Calu3 (cell line): Measurements from ENCODE around the gene PTK6. TPM values are rescaled to one million over a fixed set of nuclear protein-coding genes. Genes with fewer than 3 reads are reported as not detected.

Experiments
- BruUV-seq: library from RNA; stranded (reverse); fragments of 400-500 nt; replicated peaks from 2 replicates; lab custom pipeline; 2021; lab: Mats Ljungman, UMichigan
- CTCF ChIA-PET: fragments of 300-600 bp; sonication (Branson Sonifier 250); formaldehyde crosslinking; loops from one replicate; lab custom pipeline; 2022; ENCODE audit warnings: antibody characterized with exemption; lab: Charles Lee
- DNase-seq: peaks from one replicate; pipeline ENCODE4 v3.0.0; 2022
- H3K27ac Mint-ChIP-seq: one replicate; pipeline ENCODE4 v1.8.0; 2022; ENCODE audit warnings: mixed read lengths; ENCODE audit not compliant: unreplicated experiment
- H3K27me3 Mint-ChIP-seq: one replicate; pipeline ENCODE4 v1.8.0; 2022; ENCODE audit warnings: mixed read lengths; ENCODE audit not compliant: unreplicated experiment
- H3K36me3 Mint-ChIP-seq: one replicate; pipeline ENCODE4 v1.8.0; 2022; ENCODE audit warnings: mild to moderate bottlenecking, moderate library complexity, mixed read lengths; ENCODE audit not compliant: insufficient read depth, unreplicated experiment
- H3K4me1 Mint-ChIP-seq: one replicate; pipeline ENCODE4 v1.8.0; 2022; ENCODE audit warnings: mild to moderate bottlenecking, low read depth, mixed read lengths; ENCODE audit not compliant: unreplicated experiment
- H3K4me3 Mint-ChIP-seq: one replicate; pipeline ENCODE4 v1.8.0; 2022; ENCODE audit warnings: mild to moderate bottlenecking, low read depth, moderate library complexity, mixed read lengths; ENCODE audit not compliant: unreplicated experiment
- H3K9me3 Mint-ChIP-seq: one replicate; pipeline ENCODE4 v1.8.0; 2022; ENCODE audit warnings: low read depth, mixed read lengths; ENCODE audit not compliant: unreplicated experiment
- intact Hi-C: fragments of 100-400 bp; cut with micrococcal nuclease; formaldehyde crosslinking; loops from one replicate; pipeline ENCODE4 v1.10.0; 2022; ENCODE audit not compliant: unreplicated experiment
- total RNA-seq: library from RNA; stranded (reverse); gene quantifications from 2 replicates; pipeline ENCODE4 v1.2.3, GENCODE V29; 2022
- TF ChIP-seq, protein P1 (sequence below): fragments of 200-600 bp; IDR thresholded peaks from one replicate; pipeline ENCODE4 v1.8.0; 2022; ENCODE audit warnings: antibody characterized with exemption; ENCODE audit not compliant: unreplicated experiment

Gene PTK6
- total RNA-seq, 1 experiment from 2014 or later: 15.9 TPM

DNA sequence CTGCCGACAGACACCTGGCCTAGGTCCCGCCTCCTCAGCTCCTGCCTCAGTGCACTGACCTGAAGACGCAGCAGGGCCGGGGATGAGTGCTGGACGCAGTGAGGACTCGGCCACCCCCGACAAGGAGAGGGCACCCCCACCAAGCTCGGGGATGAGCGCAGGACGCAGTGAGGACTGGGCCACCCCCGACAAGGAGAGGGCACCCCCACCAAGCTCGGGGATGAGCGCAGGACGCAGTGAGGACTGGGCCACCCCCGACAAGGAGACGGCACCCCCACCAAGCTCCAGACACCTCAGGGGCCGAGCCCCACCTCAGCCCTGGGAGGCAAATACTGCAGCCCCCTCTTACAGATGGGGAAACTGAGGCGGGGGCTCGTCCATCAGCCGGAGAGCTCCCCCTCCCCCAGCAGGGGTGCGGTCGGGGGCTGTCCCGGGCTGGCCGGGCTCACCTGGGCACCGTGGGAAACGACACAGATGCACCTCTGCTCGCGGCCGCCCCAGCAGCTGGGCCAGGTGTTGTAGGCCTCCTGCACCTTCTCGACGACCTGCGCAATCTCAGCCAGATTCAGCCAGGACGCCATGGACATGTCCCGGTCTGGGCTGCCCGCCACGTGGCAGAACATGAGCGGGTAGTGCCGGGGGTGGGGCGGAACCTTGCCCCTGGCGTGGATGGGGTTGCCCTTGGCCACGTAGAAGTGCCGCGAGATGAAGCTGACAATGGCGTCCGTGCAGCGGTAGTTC, 29.4 kb upstream of the PTK6 start:
- H3K36me3 Mint-ChIP-seq: peaks cover 65% of the 10 kb centered on the region
- H3K9me3 Mint-ChIP-seq: no peaks in the 10 kb centered on the region
- H3K4me3 Mint-ChIP-seq: no peak overlapping the region
- intact Hi-C loops: no loop called here
- CTCF ChIA-PET: interaction anchor here (0.6 to 1.4 kb wide), 2 partner anchors 75 to 316 kb away, joined by 3 to 7 read pairs; no protein-coding TSS in a partner anchor
- no peaks in the 10 kb centered on the region for H3K27me3 Mint-ChIP-seq
- TF ChIP-seq, protein P1, sequence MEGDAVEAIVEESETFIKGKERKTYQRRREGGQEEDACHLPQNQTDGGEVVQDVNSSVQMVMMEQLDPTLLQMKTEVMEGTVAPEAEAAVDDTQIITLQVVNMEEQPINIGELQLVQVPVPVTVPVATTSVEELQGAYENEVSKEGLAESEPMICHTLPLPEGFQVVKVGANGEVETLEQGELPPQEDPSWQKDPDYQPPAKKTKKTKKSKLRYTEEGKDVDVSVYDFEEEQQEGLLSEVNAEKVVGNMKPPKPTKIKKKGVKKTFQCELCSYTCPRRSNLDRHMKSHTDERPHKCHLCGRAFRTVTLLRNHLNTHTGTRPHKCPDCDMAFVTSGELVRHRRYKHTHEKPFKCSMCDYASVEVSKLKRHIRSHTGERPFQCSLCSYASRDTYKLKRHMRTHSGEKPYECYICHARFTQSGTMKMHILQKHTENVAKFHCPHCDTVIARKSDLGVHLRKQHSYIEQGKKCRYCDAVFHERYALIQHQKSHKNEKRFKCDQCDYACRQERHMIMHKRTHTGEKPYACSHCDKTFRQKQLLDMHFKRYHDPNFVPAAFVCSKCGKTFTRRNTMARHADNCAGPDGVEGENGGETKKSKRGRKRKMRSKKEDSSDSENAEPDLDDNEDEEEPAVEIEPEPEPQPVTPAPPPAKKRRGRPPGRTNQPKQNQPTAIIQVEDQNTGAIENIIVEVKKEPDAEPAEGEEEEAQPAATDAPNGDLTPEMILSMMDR: no peak
- H3K4me1 Mint-ChIP-seq: no peaks in the 10 kb centered on the region
- H3K27ac Mint-ChIP-seq: no peak overlapping the region
- BruUV-seq: no TSS peak
- no peak for DNase-seq

DNA sequence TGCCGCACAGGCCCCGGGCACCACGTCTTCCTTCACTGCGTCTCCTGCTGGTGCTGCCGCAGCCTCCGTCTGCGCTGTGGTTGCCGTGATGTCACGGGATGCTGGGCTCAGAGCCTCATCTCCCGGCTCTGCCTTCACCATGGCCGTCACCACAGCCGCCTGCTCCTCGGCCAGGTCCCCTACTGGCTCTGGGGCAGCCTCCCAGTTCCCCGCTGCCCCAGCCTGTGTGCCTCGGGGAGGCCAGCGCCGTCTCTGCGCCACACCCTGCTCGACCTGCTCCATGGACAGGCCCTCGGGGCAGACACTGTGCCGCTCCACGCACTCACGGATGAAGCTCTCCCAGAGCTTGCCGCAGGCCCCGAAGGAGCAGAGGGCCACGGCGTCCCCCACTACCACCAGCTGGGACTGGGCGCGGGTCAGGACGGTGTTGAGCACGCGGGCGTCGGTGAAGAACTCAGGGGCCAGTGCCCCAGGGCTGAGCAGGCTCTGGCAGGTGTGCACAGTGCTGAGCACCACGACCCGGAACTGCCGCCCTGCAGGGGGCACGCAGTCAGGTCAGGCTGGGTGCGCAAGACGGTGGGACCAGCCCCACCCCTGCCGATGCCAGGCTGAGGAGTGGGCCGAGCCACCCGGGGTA, 28.6 kb upstream of the PTK6 start:
- Mint-ChIP-seq H3K4me1 (no peaks in the 10 kb centered on the region), H3K27me3 (no peaks in the 10 kb centered on the region), H3K9me3 (no peaks in the 10 kb centered on the region), H3K27ac (no peak overlapping the region), H3K4me3 (no peak overlapping the region), H3K36me3 (peaks cover 72% of the 10 kb centered on the region)
- CTCF ChIA-PET: interaction anchor here (0.6 to 1.4 kb wide), 3 partner anchors 8 to 315 kb away, joined by 3 to 7 read pairs (median 4); partner anchors contain the start of gene HELZ2
- DNase-seq: no peak
- intact Hi-C loops: no loop called here
- BruUV-seq: no TSS peak
- TF ChIP-seq, protein P1: no peak

DNA sequence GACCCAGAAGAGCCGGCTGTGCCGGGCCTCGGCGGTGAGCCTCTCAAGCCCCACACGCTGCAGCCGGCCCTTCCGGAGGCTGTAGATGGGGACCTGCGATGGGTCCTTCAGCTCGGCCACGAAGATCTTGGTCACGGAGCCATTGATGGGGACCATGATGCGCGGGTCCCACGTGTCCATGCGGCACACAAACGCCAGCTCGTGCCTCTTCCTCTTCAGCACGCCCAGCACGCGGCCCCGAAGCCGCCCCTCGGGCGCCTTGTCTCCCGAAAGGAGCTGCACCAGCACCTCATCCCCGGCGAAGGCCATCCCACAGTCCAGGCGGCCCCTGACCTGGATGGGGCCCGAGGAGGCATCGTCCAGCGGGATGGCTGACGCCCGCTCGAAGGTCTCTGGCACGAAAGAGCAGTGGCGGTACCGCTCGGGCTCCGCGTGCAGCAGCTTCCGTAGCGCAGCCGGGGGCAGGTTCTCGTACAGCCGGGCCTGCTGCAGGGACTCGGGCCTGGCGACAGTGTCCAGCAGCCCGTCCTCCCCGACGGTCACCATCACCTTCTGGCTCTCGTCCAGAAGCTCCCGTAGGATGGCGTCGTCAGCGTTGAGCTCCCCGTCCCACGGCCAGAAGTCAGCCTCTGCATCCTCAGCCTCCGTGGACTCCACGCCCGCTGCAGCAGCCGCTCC, 28.0 kb upstream of the PTK6 start:
- Mint-ChIP-seq H3K27ac (no peak overlapping the region), H3K36me3 (peaks cover 77% of the 10 kb centered on the region), H3K4me3 (no peak overlapping the region), H3K4me1 (no peaks in the 10 kb centered on the region), H3K27me3 (no peaks in the 10 kb centered on the region), H3K9me3 (peaks cover 2% of the 10 kb centered on the region)
- no TSS peak for BruUV-seq
- intact Hi-C loops: no loop called here
- TF ChIP-seq, protein P1: no peak
- DNase-seq: no peak
- CTCF ChIA-PET: interaction anchor here (0.9 to 1.4 kb wide), 2 partner anchors 9 to 76 kb away, joined by 3 to 4 read pairs; partner anchors contain the start of gene HELZ2

DNA sequence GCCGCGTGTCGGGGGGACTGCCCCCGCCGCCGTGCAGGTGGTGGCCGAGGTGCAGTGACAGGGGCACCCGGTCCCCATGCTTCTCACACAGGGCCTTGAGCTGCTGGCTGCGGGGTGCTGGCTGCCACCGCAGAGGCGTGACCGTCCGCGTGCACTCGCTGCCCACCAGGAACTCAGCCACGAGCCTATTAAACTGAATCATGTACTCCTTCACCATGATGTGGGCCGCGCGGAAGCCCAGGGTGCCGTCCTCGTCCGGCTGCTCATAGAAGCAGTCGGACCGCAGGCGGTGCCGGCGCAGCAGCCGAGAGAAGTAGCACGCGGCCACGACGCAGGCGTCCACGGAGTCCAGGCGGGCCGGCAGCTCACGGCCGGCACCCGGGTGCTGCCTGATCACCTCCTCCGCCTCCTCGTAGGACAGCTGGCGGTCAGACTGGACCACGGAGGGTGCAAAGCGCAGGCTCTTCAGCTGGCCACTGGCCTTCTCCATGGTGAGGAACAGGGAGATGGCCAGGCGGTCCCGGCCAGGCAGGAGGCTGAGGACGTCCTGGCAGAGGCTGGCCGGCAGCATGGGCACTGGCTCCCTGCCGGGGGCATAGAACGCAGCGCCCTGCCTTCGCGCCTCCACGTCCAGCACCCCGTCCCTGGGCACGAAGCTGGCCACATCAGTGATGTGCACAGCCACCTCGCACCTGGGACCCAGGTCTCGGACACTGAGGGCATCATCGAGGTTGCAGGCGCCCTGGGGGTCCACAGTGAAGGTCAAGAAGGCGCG, 27.0 kb upstream of the PTK6 start:
- H3K4me1 Mint-ChIP-seq: no peaks in the 10 kb centered on the region
- DNase-seq: no peak
- TF ChIP-seq, protein P1: no peak
- H3K4me3 Mint-ChIP-seq: no peak overlapping the region
- CTCF ChIA-PET: no interaction called here
- intact Hi-C loops: no loop called here
- H3K27me3 Mint-ChIP-seq: no peaks in the 10 kb centered on the region
- H3K36me3 Mint-ChIP-seq: peaks cover 71% of the 10 kb centered on the region
- no TSS peak for BruUV-seq
- H3K27ac Mint-ChIP-seq: no peak overlapping the region
- H3K9me3 Mint-ChIP-seq: peaks cover 2% of the 10 kb centered on the region
